Urinary bladder (tissue), 4 donors: ENCODE results near the gene CD180. TPM values are rescaled to one million over a fixed set of nuclear protein-coding genes. Genes with fewer than 3 reads are reported as not detected.

Source experiments
- DNase-seq: peaks from one replicate; pipeline ENCODE4 v3.0.0-alpha.2; 2015; ENCODE audit errors: extremely low spot score
- H3K27ac ChIP-seq: one replicate; pipeline ENCODE4 v1.5.1; 2013; ENCODE audit warnings: low read depth, mild to moderate bottlenecking, moderate library complexity
- H3K36me3 ChIP-seq: one replicate; pipeline ENCODE4 v1.6.1; 2013; ENCODE audit warnings: mild to moderate bottlenecking, moderate library complexity; ENCODE audit not compliant: insufficient read depth
- H3K4me1 ChIP-seq: one replicate; pipeline ENCODE4 v1.6.1; 2013; ENCODE audit warnings: mild to moderate bottlenecking, moderate library complexity; ENCODE audit not compliant: insufficient read depth
- H3K4me3 ChIP-seq: one replicate; pipeline ENCODE4 v1.5.1; 2013; ENCODE audit warnings: low read depth, low read length
- WGBS: extraction: QIAGEN DNeasy Blood & Tissue Kit; methylation state at CpG from one replicate; pipeline ENCODE4 v1.1.7; 2013; 5-methylcytosine and 5-hydroxymethylcytosine counted together
- polyA plus RNA-seq: library from polyadenylated mRNA; stranded (reverse); fragments of 200-250 nt; gene quantifications from one replicate; pipeline ENCODE4 v1.2.3, GENCODE V29; 2013
- total RNA-seq: library from RNA; depleted of rRNA; stranded (reverse); fragments of >200 nt; gene quantifications from one replicate; pipeline ENCODE4 v1.2.3, GENCODE V29; 2014
- donor health status: healthy with polysubstance abuse.
- donor health status: healthy.

The CD180 gene
- total and polyA plus RNA-seq, 2 donors = 0.54 to 2.5 TPM

DNA sequence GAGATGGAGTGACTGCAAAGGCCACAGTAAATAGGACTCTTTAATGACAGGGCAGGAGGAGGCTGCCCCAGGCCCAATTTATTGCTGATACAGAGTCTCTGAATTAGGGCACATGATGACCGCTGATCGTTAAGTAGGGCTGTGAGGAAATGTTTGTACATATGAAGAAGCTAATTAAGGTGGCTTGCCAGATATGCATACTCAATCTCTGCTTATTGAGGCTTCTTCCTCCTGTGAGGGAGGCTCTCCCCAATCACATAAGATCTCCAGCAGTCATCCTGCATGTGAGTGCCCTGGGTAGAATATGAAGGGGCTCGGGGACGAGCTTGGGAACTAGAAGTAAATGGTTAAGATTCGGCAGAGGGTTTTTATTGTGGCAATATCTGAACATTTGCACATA, 8.2 kb upstream of the CD180 start:
- DNase-seq = no peak
- H3K4me1 ChIP-seq = peaks cover 4% of the 10 kb centered on the region
- no peak overlapping the region for H3K27ac ChIP-seq
- H3K4me3 ChIP-seq = no peak overlapping the region
- WGBS = 66% methylated on average over 5 of the region's 5 CpGs
- no peaks in the 10 kb centered on the region for H3K36me3 ChIP-seq

GRCh38 chr5:67203701-67204074, 7.1 kb upstream of the CD180 start:
- Histone ChIP-seq H3K36me3 (no peaks in the 10 kb centered on the region), H3K4me3 (no peak overlapping the region), H3K27ac (no peak overlapping the region), H3K4me1 (peaks cover 4% of the 10 kb centered on the region)
- 35% methylated on average over 2 of the region's 2 CpGs for WGBS
- DNase-seq = no peak

DNA sequence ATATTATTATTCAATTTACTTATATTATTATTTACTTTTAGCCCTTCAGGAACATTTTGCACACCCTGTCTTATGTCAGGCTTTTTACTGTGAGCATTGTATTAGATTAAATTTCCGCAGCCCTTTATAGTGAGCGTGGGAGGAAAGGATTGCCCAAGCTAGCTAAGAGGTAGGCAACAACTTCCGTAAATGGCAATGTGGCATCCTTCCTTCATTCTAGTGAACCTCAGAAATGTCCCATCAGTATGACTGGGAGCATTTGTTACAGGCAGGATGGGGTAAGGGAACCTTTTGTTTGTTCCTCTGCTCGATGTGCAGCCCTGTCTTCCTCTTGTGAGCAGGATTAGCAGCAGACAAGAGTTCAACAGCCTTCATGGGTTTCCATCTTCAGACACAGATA, 6.2 kb upstream of the CD180 start:
- no peak overlapping the region for H3K4me3 ChIP-seq
- H3K27ac ChIP-seq = no peak overlapping the region
- 90% methylated on average over 4 of the region's 4 CpGs for WGBS
- no peaks in the 10 kb centered on the region for H3K36me3 ChIP-seq
- DNase-seq = no peak
- peaks cover 4% of the 10 kb centered on the region for H3K4me1 ChIP-seq

GRCh38 chr5:67201897-67202549, 5.4 kb upstream of the CD180 start:
- no peaks in the 10 kb centered on the region for H3K36me3 ChIP-seq
- no peak for DNase-seq
- no peak overlapping the region for H3K27ac ChIP-seq
- 76% methylated on average over 6 of the region's 6 CpGs for WGBS
- peaks cover 4% of the 10 kb centered on the region for H3K4me1 ChIP-seq
- no peak overlapping the region for H3K4me3 ChIP-seq

DNA sequence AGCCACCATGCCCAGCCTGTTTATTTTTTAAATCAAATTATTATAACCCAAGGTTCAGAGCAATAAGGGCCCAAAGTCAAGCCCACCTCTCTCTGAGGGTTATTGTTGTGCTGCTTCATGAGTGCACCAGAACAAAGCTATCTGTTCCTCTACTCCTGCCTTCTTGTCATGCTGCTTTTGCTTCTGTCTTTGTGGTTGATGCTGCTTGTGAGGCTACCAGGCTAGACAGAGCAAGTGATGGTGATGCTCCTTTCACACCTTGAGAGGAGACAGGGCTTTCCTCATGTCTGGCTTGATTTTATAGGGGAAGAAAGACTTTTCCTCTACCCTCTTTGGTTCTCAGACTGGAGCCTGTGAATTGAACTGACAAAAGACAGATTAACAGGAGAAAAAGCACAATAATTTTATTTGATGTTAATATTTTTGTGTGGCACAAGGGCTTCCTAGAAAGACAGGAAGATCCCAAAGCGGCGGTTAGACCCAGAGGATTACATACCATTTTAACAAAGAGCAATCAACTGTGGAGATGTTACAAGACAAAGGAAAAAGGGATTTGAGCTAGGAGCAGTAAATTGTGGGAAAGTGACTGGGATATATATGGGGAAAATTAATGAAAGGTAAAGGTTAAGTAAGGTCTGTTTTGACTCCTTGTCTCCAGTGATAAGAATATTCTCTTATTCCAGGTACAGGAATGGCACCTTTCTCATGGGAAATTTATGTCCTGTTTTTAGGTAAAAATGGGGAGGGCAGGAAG, 4.4 kb upstream of the CD180 start:
- 97% methylated on average over 2 of the region's 2 CpGs for WGBS
- DNase-seq = no peak
- Histone ChIP-seq H3K4me3 (no peak overlapping the region), H3K4me1 (peaks cover 3% of the 10 kb centered on the region), H3K27ac (no peak overlapping the region), H3K36me3 (no peaks in the 10 kb centered on the region)

DNA sequence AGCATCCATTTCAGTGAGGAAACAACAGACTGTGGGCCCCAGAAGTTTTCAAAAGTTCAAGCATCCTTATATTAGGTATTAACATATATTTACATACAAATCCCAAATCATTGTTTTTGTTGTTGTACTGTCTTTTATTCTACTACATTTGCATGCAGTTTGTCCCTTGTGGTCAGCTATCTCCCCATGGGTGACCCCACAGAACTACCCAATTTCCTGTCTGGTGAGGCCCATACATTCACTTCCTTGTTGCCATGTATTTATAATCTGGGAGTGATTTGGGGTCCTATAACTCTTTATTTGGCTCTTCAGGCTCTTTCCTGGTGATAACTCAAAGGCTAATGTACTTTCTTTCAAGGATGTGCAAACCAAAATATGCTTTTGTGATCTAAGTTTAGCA, 3.3 kb upstream of the CD180 start:
- H3K36me3 ChIP-seq = no peaks in the 10 kb centered on the region
- H3K27ac ChIP-seq = no peak overlapping the region
- no peak overlapping the region for H3K4me3 ChIP-seq
- peaks cover under 1% of the 10 kb centered on the region for H3K4me1 ChIP-seq
- no peak for DNase-seq

DNA sequence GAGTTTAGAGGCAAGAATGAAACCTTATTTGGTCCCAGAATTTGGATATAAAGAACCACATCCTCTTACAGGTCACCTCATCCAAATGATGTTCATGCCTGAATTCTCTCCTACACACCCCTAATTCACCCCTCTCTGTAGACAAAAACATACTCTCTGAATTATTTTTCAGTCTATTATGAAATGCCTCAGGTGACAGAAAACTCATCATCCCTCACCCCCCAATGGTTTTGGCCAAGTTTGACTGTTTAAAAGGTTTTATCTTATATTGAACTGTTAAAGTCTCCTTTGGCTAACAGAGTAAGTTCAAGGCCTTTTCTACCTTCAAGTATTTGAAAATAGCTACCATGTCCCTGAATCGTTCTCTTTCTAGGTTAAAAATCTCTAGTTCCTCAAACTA, 2.3 kb upstream of the CD180 start:
- Histone ChIP-seq H3K4me1 (peaks cover 2% of the 10 kb centered on the region), H3K4me3 (no peak overlapping the region), H3K27ac (no peak overlapping the region), H3K36me3 (no peaks in the 10 kb centered on the region)
- 79% methylated on average over 1 of the region's 1 CpG for WGBS
- DNase-seq = no peak

- Histone ChIP-seq H3K27ac (no peak overlapping the region), H3K36me3 (no peaks in the 10 kb centered on the region)
- 96% methylated on average over 1 of the region's 1 CpG for WGBS
Measured at GRCh38 chr5:67197536-67197935, 937 bp upstream of the CD180 start.

DNA sequence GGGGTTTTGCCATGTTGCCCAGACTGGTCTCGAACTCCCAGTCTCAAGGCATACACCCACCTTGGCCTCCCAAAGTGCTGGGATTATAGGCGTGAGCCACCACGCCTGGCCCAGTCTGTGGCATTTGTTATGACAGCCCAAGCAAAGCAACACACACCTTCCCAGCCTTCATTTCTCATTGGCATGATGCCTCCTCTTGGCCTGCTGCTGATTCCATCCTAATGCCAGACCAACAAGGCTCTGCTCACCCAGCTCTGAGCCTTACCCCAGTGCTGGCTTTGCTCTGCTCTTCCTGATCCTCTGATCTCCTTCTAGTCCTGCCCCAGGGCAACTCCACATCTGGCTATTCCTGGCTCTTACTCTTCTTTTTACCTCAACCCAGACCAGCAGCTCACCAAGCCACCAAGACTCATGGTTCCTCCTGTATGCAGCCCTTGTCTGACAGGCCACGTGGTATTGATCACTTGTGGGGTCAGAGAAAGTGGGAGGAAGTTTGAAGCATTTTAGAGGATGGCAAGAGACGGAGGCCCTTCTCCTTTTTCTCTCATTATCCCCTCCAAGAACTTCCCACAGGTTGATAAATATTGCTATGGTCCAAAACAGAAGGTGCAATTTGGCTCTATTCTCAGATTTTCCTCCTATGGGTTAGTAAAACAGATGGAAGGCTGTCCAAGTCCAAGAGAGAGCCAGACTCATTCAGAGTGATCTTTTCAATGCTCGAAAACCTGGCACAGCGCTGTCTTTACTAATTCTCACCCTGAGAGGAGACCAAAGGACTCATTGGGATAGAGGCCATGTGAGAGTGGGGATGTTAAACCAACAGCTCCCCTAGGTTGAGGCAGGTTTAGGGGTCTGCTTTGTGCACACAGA, 958 bp downstream of the CD180 start:
- Histone ChIP-seq H3K27ac (no peak overlapping the region), H3K36me3 (no peaks in the 10 kb centered on the region), H3K4me3 (no peak overlapping the region), H3K4me1 (peaks cover 2% of the 10 kb centered on the region)
- DNase-seq = no peak
- WGBS = 94% methylated on average over 7 of the region's 7 CpGs

More at GRCh38 chr5:67197536-67197935, 937 bp upstream of the CD180 start:
- no peak for DNase-seq
- H3K4me3 ChIP-seq = no peak overlapping the region
- H3K4me1 ChIP-seq = peaks cover 2% of the 10 kb centered on the region

GRCh38 chr5:67194166-67194565, 2.4 kb downstream of the CD180 start:
- 91% methylated on average over 3 of the region's 3 CpGs for WGBS
- H3K36me3 ChIP-seq = no peaks in the 10 kb centered on the region
- H3K4me3 ChIP-seq = no peak overlapping the region
- H3K27ac ChIP-seq = no peak overlapping the region
- DNase-seq = no peak
- H3K4me1 ChIP-seq = peaks cover 2% of the 10 kb centered on the region

- Histone ChIP-seq H3K27ac (no peak overlapping the region), H3K36me3 (no peaks in the 10 kb centered on the region), H3K4me3 (no peak overlapping the region), H3K4me1 (peaks cover 2% of the 10 kb centered on the region)
- DNase-seq = no peak
- 49% methylated on average over 2 of the region's 2 CpGs for WGBS
Measured at GRCh38 chr5:67193439-67193807, 3.2 kb downstream of the CD180 start.

- H3K4me3 ChIP-seq = no peak overlapping the region
- H3K4me1 ChIP-seq = peaks cover 2% of the 10 kb centered on the region
- DNase-seq = no peak
- H3K36me3 ChIP-seq = no peaks in the 10 kb centered on the region
- WGBS = 73% methylated on average over 9 of the region's 9 CpGs
- H3K27ac ChIP-seq = no peak overlapping the region
Measured at GRCh38 chr5:67192719-67193438, 3.7 kb downstream of the CD180 start.

DNA sequence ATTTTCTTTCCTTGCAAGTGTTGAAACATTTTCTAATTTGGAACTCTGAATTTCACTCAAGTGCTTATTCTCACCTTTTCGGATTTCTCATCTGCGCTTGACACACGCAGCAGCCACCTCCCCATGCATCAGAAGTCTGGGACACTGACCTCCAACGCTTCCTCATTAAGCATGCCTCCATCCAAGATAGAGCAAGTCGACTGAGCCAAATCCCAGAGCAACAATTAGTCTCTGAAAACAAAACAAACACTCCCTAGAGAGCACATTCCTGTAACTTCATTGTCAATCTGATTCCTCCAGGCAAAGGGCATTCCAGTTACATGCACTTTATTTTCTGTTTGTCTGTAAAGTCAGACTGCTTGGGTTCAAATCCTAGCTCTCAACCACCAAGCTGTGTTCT, 5.7 kb downstream of the CD180 start:
- Histone ChIP-seq H3K4me1 (peaks cover 2% of the 10 kb centered on the region), H3K27ac (no peak overlapping the region), H3K36me3 (no peaks in the 10 kb centered on the region), H3K4me3 (no peak overlapping the region)
- WGBS = 73% methylated on average over 5 of the region's 5 CpGs
- DNase-seq = no peak
